ENCODE results near the gene HUNK. TPM values are rescaled to one million over a fixed set of nuclear protein-coding genes. Genes with fewer than 3 reads are reported as not detected.
A peak's percentile ranks its signal among the peaks of the same experiment; 100 is the strongest.

Gene HUNK
- 11.3 and 44.0 TPM in 2 replicates for total RNA-seq (ENCODE audit: low replicate concordance)
- long read RNA-seq, partial matches to known transcripts, result 1 of 14 reads
- long read RNA-seq, other reads (novel, unspliced or antisense), result 13 of 14 reads

DNA sequence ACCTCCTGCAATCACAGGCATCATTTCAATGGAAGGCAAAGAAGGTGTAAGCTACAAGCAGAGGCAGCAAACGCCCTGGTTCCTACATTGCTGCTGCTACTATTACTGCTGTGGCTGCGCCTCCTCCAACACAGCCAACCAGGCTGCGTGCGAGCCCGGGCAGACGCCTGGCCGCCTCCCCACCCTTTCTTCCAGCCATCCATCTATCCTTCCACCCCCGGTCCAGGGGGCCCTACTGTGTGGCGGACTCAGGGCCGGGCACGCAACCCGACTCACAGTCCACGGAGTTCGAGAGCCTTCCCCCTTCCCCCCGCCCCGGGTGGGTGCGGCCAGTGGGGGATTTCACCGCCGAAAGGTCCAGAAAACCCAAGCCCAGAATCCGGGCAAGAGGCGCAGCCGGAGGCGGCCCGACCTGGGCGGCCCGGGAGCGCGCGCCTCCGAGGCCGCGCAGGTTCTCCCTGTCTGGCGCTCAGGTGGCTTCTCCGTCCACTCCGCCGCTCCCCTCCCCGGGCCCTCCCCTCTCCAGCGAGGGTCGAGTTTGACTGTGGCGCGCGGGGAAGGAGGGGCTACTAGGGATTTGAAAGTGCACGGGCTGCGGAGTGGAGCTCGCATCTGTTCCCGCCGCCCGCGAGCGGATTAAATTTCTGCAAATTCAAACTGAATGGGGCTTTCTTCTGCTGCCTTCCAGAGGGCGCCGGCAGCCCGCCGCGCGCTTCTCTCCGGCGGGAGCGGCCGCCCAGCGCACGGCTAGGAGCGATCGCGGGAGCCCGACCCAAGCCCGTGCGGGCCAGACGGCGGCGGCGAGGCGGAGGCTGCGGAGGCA lies at the start of gene HUNK:
Gene HUNK (plus strand): TSS at position 569 of the 823 bp plus-strand sequence. CDS start 655 bp downstream, outside the sequence.
- Mint-ChIP-seq H3K4me3 (peak within 1 kb of the TSS; percentile 96), H3K27me3 (peaks cover 13% of the 10 kb centered on the region), H3K4me1 (ENCODE audit: unreplicated experiment) (peaks cover 32% of the 10 kb centered on the region), H3K9me3 (no peaks in the 10 kb centered on the region), H3K27ac (peak within 1 kb of the TSS; percentile 86), H3K36me3 (peaks cover 14% of the 10 kb centered on the region)
- peak; percentile 86 for DNase-seq (ENCODE audit: extremely low spot score, unreplicated experiment)
- TF ChIP-seq, protein P1, sequence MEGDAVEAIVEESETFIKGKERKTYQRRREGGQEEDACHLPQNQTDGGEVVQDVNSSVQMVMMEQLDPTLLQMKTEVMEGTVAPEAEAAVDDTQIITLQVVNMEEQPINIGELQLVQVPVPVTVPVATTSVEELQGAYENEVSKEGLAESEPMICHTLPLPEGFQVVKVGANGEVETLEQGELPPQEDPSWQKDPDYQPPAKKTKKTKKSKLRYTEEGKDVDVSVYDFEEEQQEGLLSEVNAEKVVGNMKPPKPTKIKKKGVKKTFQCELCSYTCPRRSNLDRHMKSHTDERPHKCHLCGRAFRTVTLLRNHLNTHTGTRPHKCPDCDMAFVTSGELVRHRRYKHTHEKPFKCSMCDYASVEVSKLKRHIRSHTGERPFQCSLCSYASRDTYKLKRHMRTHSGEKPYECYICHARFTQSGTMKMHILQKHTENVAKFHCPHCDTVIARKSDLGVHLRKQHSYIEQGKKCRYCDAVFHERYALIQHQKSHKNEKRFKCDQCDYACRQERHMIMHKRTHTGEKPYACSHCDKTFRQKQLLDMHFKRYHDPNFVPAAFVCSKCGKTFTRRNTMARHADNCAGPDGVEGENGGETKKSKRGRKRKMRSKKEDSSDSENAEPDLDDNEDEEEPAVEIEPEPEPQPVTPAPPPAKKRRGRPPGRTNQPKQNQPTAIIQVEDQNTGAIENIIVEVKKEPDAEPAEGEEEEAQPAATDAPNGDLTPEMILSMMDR (conservative IDR thresholded peaks at IDR 0.05), result peak; percentile 20

DNA sequence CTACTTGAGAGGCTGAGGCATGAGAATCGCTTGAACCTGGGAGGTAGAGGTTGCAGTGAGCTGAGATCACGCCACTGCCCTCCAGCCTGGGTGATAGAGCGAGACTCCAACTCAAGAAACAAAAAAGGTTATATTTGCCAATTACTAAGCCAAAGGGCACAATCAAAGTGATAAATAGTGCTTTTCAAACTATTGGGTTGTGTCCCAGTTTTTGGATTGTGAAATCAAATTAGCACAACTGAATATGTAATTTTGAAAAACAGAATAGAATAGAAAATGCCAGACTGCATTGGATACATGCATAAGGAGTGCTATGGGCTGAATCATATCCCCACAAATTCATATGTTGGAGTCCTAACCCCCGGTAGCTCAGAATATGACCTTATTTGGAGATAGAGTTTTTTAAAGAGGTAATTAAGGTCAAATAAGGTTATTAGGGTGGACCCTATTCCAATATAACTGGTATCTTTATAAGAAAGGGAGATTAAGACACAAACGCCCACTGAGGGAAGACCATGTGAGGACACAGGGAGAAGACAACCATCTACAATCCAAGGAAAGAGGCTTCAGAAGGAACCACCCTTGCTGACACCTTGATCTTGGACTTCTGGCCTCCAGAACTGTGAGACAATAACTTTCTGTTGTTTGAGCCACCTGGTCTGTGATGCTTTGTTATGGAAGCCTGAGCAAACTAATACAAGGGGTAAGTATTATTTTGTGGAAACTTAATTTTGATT lies 42.9 kb upstream of the HUNK start:
- Mint-ChIP-seq H3K27me3 (peaks cover 15% of the 10 kb centered on the region), H3K4me3 (no peak overlapping the region), H3K9me3 (peaks cover 6% of the 10 kb centered on the region), H3K36me3 (no peaks in the 10 kb centered on the region), H3K27ac (no peak overlapping the region), H3K4me1 (ENCODE audit: unreplicated experiment) (peaks cover 4% of the 10 kb centered on the region)
- no peak for DNase-seq (ENCODE audit: extremely low spot score, unreplicated experiment)
- TF ChIP-seq, protein P1 (conservative IDR thresholded peaks at IDR 0.05), result no peak

DNA sequence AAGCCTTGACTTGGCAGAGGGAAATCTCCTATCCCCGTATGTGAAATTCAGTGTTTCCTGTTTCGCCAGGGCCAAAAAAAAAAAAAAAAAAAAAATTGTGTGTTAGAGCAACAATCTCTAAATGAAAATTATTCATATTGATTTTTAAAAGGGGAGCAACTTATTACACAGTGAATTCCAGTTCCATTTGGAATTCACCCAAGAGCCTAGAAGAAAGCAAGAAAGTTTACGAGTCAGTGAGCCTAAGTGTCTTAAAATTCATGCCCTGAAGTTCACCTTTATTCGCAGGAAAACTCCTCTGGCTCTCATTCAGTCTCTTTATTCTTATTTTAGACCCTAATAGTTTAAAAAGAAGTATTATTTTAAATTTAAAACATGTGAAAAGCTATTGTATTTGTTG lies 42.1 kb upstream of the HUNK start:
- peaks cover 6% of the 10 kb centered on the region for H3K9me3 Mint-ChIP-seq
- no peak for DNase-seq (ENCODE audit: extremely low spot score, unreplicated experiment)
- peaks cover 19% of the 10 kb centered on the region for H3K27me3 Mint-ChIP-seq
- H3K27ac Mint-ChIP-seq, result no peak overlapping the region
- H3K4me3 Mint-ChIP-seq, result no peak overlapping the region
- H3K36me3 Mint-ChIP-seq, result no peaks in the 10 kb centered on the region
- H3K4me1 Mint-ChIP-seq (ENCODE audit: unreplicated experiment), result peaks cover 4% of the 10 kb centered on the region
- TF ChIP-seq, protein P1 (conservative IDR thresholded peaks at IDR 0.05), result no peak

DNA sequence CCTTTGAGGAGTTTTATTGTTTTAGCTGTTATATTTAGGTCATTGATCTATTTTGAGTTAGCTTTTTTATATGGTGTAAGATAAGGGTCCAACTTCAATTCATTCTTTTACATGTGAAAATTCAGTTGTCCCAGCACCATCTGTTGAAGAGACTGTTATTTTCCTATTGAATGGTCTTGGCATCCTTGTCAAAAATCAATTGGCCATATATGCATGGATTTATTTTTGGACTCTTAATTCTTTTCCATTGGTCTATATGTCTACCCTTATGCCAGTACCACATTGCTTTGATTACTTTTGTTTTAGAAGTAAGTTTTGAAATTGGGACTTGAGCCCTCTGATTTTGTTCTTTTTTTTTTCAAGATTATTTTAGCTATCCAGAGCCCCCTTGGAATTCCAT lies 35.8 kb upstream of the HUNK start:
- no peak for DNase-seq (ENCODE audit: extremely low spot score, unreplicated experiment)
- Mint-ChIP-seq H3K36me3 (no peaks in the 10 kb centered on the region), H3K9me3 (no peaks in the 10 kb centered on the region), H3K4me3 (no peak overlapping the region), H3K27ac (no peak overlapping the region), H3K4me1 (ENCODE audit: unreplicated experiment) (peaks cover 9% of the 10 kb centered on the region), H3K27me3 (peaks cover 32% of the 10 kb centered on the region)
- TF ChIP-seq, protein P1 (conservative IDR thresholded peaks at IDR 0.05), result no peak

DNA sequence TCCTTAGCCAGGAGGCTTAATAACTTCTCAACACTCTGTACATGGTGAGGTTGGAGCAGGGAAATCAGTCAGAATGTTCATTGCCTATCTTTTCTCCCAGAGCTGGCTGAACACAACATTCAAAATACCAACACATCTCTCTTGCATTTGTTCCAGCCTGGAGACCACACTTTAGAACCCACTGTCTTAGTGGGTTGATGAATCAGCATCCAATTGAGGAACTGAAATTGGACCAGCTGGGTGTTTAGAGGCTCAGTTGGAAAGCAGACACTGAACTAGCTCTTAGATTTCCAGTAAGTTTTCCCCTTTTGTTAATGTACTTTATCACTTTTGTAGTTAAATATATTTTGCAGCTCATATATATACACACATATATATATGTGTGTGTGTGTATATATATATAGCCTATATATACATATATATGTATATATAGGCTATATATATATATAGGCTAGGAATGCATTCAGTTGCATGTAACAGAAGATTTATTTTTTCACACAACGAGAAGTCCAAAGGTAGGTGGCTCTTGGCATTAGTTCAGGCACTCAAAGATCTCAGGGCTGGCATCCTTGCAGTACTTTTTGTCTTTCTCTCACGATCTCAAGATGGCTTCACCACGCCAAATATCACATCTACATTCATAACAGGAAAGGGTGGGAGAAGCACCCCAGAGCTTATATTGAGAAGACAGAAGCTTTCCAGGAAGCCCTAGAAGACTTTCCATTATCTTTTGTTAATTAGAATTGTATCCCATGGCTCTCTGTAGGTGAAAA lies 35.0 kb upstream of the HUNK start:
- Mint-ChIP-seq H3K4me3 (no peak overlapping the region), H3K27ac (no peak overlapping the region)
- TF ChIP-seq, protein P1 (conservative IDR thresholded peaks at IDR 0.05), result no peak

More for the DNA sequence above, 35.0 kb upstream of the HUNK start:
- peaks cover 34% of the 10 kb centered on the region for H3K27me3 Mint-ChIP-seq
- H3K9me3 Mint-ChIP-seq, result no peaks in the 10 kb centered on the region
- no peak for DNase-seq (ENCODE audit: extremely low spot score, unreplicated experiment)
- peaks cover 9% of the 10 kb centered on the region for H3K4me1 Mint-ChIP-seq (ENCODE audit: unreplicated experiment)
- no peaks in the 10 kb centered on the region for H3K36me3 Mint-ChIP-seq
